ENCODE measurements around the gene WWOX. TPM values are rescaled to one million over a fixed set of nuclear protein-coding genes. Genes with fewer than 3 reads are reported as not detected.
A peak's percentile ranks its signal among the peaks of the same experiment; 100 is the strongest.

WWOX gene
- polyA plus RNA-seq, 1 donor (not counting 4 experiments of a cell fraction or from before 2014, with no cell fraction given): 5.1 TPM

DNA sequence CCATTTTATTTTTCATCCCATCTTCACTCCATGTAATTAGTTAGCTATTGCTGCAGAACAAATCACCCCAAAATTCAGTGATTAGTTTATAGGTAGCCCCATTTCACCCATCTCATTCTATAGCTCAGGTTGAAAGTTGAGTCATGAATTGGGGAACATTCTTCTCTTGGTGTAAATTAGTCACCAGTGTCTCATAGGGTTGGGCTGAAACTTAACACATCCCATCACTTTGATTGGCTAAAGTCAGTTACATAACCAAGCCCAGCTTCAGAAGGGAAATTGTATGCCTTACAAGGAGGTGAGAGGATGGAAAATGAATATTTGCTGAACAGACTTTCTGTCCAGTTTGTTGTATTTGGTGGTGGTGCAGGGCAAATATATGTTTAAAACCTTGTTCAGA is 477.5 kb downstream of the WWOX start:
- Histone ChIP-seq H3K9me1 (ENCODE audit: control insufficient read depth, extremely low read depth, insufficient read depth, low read length) (no peaks in the 10 kb centered on the region), H2AFZ (ENCODE audit: control insufficient read depth, low read length) (no peak overlapping the region), H3K79me2 (ENCODE audit: control insufficient read depth, insufficient read depth, low read length) (no peaks in the 10 kb centered on the region), H4K20me1 (ENCODE audit: control insufficient read depth, extremely low read depth, insufficient read depth, low read length) (no peaks in the 10 kb centered on the region), H3K4me3 (ENCODE audit: control insufficient read depth in 2 of 3, extremely low read depth in 1 of 3, insufficient read depth in 2 of 3, low read depth in 1 of 3, low read length in 3 of 3) (no peak overlapping the region), H3K9me3 (ENCODE audit: control insufficient read depth, low read depth, low read length) (no peaks in the 10 kb centered on the region), H3K27ac (ENCODE audit: control insufficient read depth, insufficient read depth, low read length) (no peak overlapping the region), H3K36me3 (ENCODE audit: control insufficient read depth in 2 of 2, extremely low read depth in 1 of 2, insufficient read depth in 2 of 2, low read length in 2 of 2) (no peaks in the 10 kb centered on the region), H3K9ac (ENCODE audit: control insufficient read depth, extremely low read depth, insufficient read depth, low read length) (no peak overlapping the region), H3K27me3 (ENCODE audit: control insufficient read depth, extremely low read depth, insufficient read depth, low read length) (no peaks in the 10 kb centered on the region), H3K4me1 (ENCODE audit: control insufficient read depth, extremely low read depth, insufficient read depth, low read length) (peaks cover 12% of the 10 kb centered on the region), H3K4me2 (ENCODE audit: control insufficient read depth, extremely low read depth, insufficient read depth, low read depth, low read length) (peak overlapping the region; percentile 11)
- no peak for TF ChIP-seq EZH2 (IDR thresholded peaks at IDR 0.05; ENCODE audit: low read length)
- TF ChIP-seq, protein P1, sequence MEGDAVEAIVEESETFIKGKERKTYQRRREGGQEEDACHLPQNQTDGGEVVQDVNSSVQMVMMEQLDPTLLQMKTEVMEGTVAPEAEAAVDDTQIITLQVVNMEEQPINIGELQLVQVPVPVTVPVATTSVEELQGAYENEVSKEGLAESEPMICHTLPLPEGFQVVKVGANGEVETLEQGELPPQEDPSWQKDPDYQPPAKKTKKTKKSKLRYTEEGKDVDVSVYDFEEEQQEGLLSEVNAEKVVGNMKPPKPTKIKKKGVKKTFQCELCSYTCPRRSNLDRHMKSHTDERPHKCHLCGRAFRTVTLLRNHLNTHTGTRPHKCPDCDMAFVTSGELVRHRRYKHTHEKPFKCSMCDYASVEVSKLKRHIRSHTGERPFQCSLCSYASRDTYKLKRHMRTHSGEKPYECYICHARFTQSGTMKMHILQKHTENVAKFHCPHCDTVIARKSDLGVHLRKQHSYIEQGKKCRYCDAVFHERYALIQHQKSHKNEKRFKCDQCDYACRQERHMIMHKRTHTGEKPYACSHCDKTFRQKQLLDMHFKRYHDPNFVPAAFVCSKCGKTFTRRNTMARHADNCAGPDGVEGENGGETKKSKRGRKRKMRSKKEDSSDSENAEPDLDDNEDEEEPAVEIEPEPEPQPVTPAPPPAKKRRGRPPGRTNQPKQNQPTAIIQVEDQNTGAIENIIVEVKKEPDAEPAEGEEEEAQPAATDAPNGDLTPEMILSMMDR (optimal IDR thresholded peaks at IDR 0.05 in 1 of 3, IDR thresholded peaks at IDR 0.05 in 1 of 3, conservative IDR thresholded peaks at IDR 0.05 in 1 of 3; ENCODE audit: extremely low read depth in 1 of 3, insufficient read depth in 2 of 3, low read length in 3 of 3): no peak
- DNase-seq (ENCODE audit: low read depth, low spot score): peak; percentile 82
- peak; percentile 96 for FAIRE-seq
- dilution Hi-C loops (cut with MboI; ENCODE audit: extremely low pct_ligation_motif_present, low sequenced_read_pairs): no loop called here

DNA sequence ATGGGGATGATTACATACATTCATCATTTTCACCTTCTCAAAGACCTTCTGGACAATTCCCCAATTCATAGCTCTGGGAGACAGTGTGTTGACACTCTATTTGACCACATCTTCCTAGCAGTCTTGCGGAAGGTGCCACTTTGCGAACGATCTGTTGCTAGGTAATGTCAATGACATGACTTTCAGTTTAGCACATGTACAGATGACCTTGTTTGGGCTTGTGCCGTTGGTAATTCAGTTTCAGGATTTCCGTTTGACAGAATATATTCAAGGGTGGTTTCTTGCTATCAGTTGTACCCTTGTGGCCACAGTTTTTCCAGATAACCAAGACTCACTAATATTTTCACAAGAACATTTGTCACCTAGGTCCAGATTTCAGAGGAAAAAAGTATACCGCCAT is 478.2 kb downstream of the WWOX start:
- TF ChIP-seq, protein P1 (optimal IDR thresholded peaks at IDR 0.05 in 1 of 3, IDR thresholded peaks at IDR 0.05 in 1 of 3, conservative IDR thresholded peaks at IDR 0.05 in 1 of 3; ENCODE audit: extremely low read depth in 1 of 3, insufficient read depth in 2 of 3, low read length in 3 of 3): no peak
- TF ChIP-seq EZH2 (IDR thresholded peaks at IDR 0.05; ENCODE audit: low read length): no peak
- DNase-seq (ENCODE audit: low read depth, low spot score): no peak
- Histone ChIP-seq H3K4me2 (ENCODE audit: control insufficient read depth, extremely low read depth, insufficient read depth, low read depth, low read length) (no peak overlapping the region), H3K4me1 (ENCODE audit: control insufficient read depth, extremely low read depth, insufficient read depth, low read length) (peaks cover 12% of the 10 kb centered on the region), H3K9ac (ENCODE audit: control insufficient read depth, extremely low read depth, insufficient read depth, low read length) (no peak overlapping the region), H2AFZ (ENCODE audit: control insufficient read depth, low read length) (no peak overlapping the region), H3K9me1 (ENCODE audit: control insufficient read depth, extremely low read depth, insufficient read depth, low read length) (no peaks in the 10 kb centered on the region), H3K4me3 (ENCODE audit: control insufficient read depth in 2 of 3, extremely low read depth in 1 of 3, insufficient read depth in 2 of 3, low read depth in 1 of 3, low read length in 3 of 3) (no peak overlapping the region), H3K27ac (ENCODE audit: control insufficient read depth, insufficient read depth, low read length) (no peak overlapping the region), H3K9me3 (ENCODE audit: control insufficient read depth, low read depth, low read length) (no peaks in the 10 kb centered on the region), H3K27me3 (ENCODE audit: control insufficient read depth, extremely low read depth, insufficient read depth, low read length) (no peaks in the 10 kb centered on the region), H4K20me1 (ENCODE audit: control insufficient read depth, extremely low read depth, insufficient read depth, low read length) (no peaks in the 10 kb centered on the region), H3K36me3 (ENCODE audit: control insufficient read depth in 2 of 2, extremely low read depth in 1 of 2, insufficient read depth in 2 of 2, low read length in 2 of 2) (no peaks in the 10 kb centered on the region), H3K79me2 (ENCODE audit: control insufficient read depth, insufficient read depth, low read length) (no peaks in the 10 kb centered on the region)
- dilution Hi-C loops (cut with MboI; ENCODE audit: extremely low pct_ligation_motif_present, low sequenced_read_pairs): no loop called here
- no peak for FAIRE-seq

Data from keratinocyte (primary cell).